ENCODE data around the gene USP5. TPM values are rescaled to one million over a fixed set of nuclear protein-coding genes. Genes with fewer than 3 reads are reported as not detected.

Gene USP5
- total RNA-seq, 1 experiment from 2014 or later = 175 TPM

GRCh38 chr12:6827437-6827911, 24.5 kb upstream of the USP5 start:
- Histone ChIP-seq H3K4me3 (replicated peaks in 1 of 2; ENCODE audit: low read depth in 1 of 2, low read length in 2 of 2) (peak overlapping the region; percentile 54 to 95), H3K9ac (ENCODE audit: low read length) (peak overlapping the region; percentile 66), H3K9me2 (ENCODE audit: insufficient read depth) (no peaks in the 10 kb centered on the region), H3K27me3 (ENCODE audit: insufficient read depth, low read length) (peaks cover 1% of the 10 kb centered on the region; the same call in 1 of the 2 replicates), H4K20me1 (ENCODE audit: insufficient read depth) (no peaks in the 10 kb centered on the region), H3K4me1 (ENCODE audit: control insufficient read depth in 1 of 2, insufficient read depth in 2 of 2, low read length in 2 of 2) (peaks cover 12 to 35% of the 10 kb centered on the region in 2 experiments), H3K36me3 (ENCODE audit: control insufficient read depth in 1 of 2, insufficient read depth in 2 of 2, low read length in 2 of 2) (peaks cover 5 to 17% of the 10 kb centered on the region in 2 experiments; a peak in 2 of 4 replicates), H3K27ac (ENCODE audit: low read depth, low read length) (peak overlapping the region; percentile 78), H3K4me2 (ENCODE audit: low read length) (peak overlapping the region; percentile 91), H2AFZ (ENCODE audit: low read depth, low read length, poor library complexity, severe bottlenecking) (no peak overlapping the region), H3K9me3 (ENCODE audit: control insufficient read depth in 1 of 2, insufficient read depth in 1 of 2, low read depth in 1 of 2, low read length in 2 of 2) (no peaks in the 10 kb centered on the region), H3K79me2 (ENCODE audit: insufficient read depth, low read length) (peaks cover 31% of the 10 kb centered on the region)
- CTCF ChIA-PET = interaction anchor here (1.4 to 2.7 kb wide), 3 partner anchors 24 to 74 kb away, joined by 3 to 11 read pairs (median 8); partner anchors contain the start of genes CDCA3, MLF2, PTMS and USP5
- POLR2A ChIA-PET = interaction anchor here (1.0 to 3.6 kb wide), 3 partner anchors 41 to 138 kb away, joined by 3 to 11 read pairs (median 4); partner anchors contain the start of genes PTMS and ZNF384
- intact Hi-C loops (cut with micrococcal nuclease) = no loop called here
- TF ChIP-seq RAD21 (IDR thresholded peaks at IDR 0.05; ENCODE audit: low read depth) = no peak
- peak; percentile 85 for TF ChIP-seq POLR2AphosphoS5 (IDR thresholded peaks at IDR 0.05; ENCODE audit: low read depth, low read length)
- TF ChIP-seq ZFX (IDR thresholded peaks at IDR 0.05) = no peak
- no peak for TF ChIP-seq ATF3 (IDR thresholded peaks at IDR 0.05)
- no peak for TF ChIP-seq YY1 (IDR thresholded peaks at IDR 0.05; ENCODE audit: extremely low read depth, insufficient replicate concordance, low read depth, low read length)
- no peak for TF ChIP-seq EZH2 (IDR thresholded peaks at IDR 0.05)
- TF ChIP-seq CTCF (IDR thresholded peaks at IDR 0.05 in 2 of 3, conservative IDR thresholded peaks at IDR 0.05 in 1 of 3; ENCODE audit: borderline replicate concordance in 1 of 3, insufficient read depth in 1 of 3, low read depth in 2 of 3, low read length in 2 of 3) = no peak
- peak; percentile 81 for TF ChIP-seq POLR2A (IDR thresholded peaks at IDR 0.05; ENCODE audit: borderline replicate concordance, extremely low read depth, insufficient read depth, insufficient read length)
- no peak for TF ChIP-seq ZBTB33 (IDR thresholded peaks at IDR 0.05; ENCODE audit: extremely low read depth, insufficient replicate concordance, low read length)
- no peak for TF ChIP-seq CEBPB (IDR thresholded peaks at IDR 0.05; ENCODE audit: low read depth)
- TF ChIP-seq SIN3A (IDR thresholded peaks at IDR 0.05; ENCODE audit: low read depth) = no peak
- no peak for TF ChIP-seq MAX (IDR thresholded peaks at IDR 0.05)
- ATAC-seq = peak; percentile 66
- DNase-seq (ENCODE audit: low read depth, low spot score) = peak; percentile 69
- TSS peak; percentile 40 for BruUV-seq (replicated peaks)
- RAD21 ChIA-PET (ENCODE audit: low non-redundant PET in 1 of 2, low total read pairs in 2 of 2, uncharacterized antibody in 2 of 2, unreplicated experiment in 2 of 2) = no interaction called here
